Activated CD4-positive, alpha-beta T cell treated with anti-CD3 and anti-CD28 coated beads, Interleukin-2, amount 50 U/mL, for 48 hours (primary cell): ENCODE results near the gene UNC5C.

ENCODE experiments used
- DNase-seq, 2 experiments: peaks; one replicate each; pipeline ENCODE4 v3.0.0-alpha.2; 2020

UNC5C gene

GRCh38 chr4:95256108-95256835 is 292.5 kb downstream of the UNC5C start:
- no peak for DNase-seq

- no peak for DNase-seq
Observed at GRCh38 chr4:95255396-95256107, 293.2 kb downstream of the UNC5C start.

GRCh38 chr4:95251568-95251967 is 297.2 kb downstream of the UNC5C start:
- DNase-seq = no peak

GRCh38 chr4:95250544-95251137 is 298.1 kb downstream of the UNC5C start:
- DNase-seq = no peak

- DNase-seq = peak in 1 of 2 experiments; percentile 4
Observed at GRCh38 chr4:95249426-95250021, 299.2 kb downstream of the UNC5C start.

GRCh38 chr4:95248720-95249425 is 299.9 kb downstream of the UNC5C start:
- DNase-seq = peak; percentile 5 to 10

- DNase-seq = no peak
Observed at GRCh38 chr4:95243892-95244291, 304.9 kb downstream of the UNC5C start.

- DNase-seq = no peak
Observed at GRCh38 chr4:95238554-95238953, 310.2 kb downstream of the UNC5C start.

- DNase-seq = no peak
Observed at GRCh38 chr4:95232358-95233156, 316.2 kb downstream of the UNC5C start.

GRCh38 chr4:95231681-95232080 is 317.1 kb downstream of the UNC5C start:
- DNase-seq = no peak

- DNase-seq = no peak
Observed at GRCh38 chr4:95225849-95226248, 322.9 kb downstream of the UNC5C start.

- DNase-seq = no peak
Observed at GRCh38 chr4:95224402-95224801, 324.4 kb downstream of the UNC5C start.

GRCh38 chr4:95220205-95221175 is 328.3 kb downstream of the UNC5C start:
- DNase-seq = no peak

- DNase-seq = no peak
Observed at GRCh38 chr4:95219109-95219508, 329.7 kb downstream of the UNC5C start.

GRCh38 chr4:95217197-95217596 is 331.6 kb downstream of the UNC5C start:
- no peak for DNase-seq

- no peak for DNase-seq
Observed at GRCh38 chr4:95216636-95217035, 332.1 kb downstream of the UNC5C start.

GRCh38 chr4:95215991-95216605 is 332.7 kb downstream of the UNC5C start:
- DNase-seq = no peak

- DNase-seq = no peak
Observed at GRCh38 chr4:95215043-95215442, 333.7 kb downstream of the UNC5C start.

GRCh38 chr4:95214408-95214807 is 334.4 kb downstream of the UNC5C start:
- no peak for DNase-seq

- no peak for DNase-seq
Observed at GRCh38 chr4:95213366-95213765, 335.4 kb downstream of the UNC5C start.
